ENCODE measurements around the gene HBM.

DNA sequence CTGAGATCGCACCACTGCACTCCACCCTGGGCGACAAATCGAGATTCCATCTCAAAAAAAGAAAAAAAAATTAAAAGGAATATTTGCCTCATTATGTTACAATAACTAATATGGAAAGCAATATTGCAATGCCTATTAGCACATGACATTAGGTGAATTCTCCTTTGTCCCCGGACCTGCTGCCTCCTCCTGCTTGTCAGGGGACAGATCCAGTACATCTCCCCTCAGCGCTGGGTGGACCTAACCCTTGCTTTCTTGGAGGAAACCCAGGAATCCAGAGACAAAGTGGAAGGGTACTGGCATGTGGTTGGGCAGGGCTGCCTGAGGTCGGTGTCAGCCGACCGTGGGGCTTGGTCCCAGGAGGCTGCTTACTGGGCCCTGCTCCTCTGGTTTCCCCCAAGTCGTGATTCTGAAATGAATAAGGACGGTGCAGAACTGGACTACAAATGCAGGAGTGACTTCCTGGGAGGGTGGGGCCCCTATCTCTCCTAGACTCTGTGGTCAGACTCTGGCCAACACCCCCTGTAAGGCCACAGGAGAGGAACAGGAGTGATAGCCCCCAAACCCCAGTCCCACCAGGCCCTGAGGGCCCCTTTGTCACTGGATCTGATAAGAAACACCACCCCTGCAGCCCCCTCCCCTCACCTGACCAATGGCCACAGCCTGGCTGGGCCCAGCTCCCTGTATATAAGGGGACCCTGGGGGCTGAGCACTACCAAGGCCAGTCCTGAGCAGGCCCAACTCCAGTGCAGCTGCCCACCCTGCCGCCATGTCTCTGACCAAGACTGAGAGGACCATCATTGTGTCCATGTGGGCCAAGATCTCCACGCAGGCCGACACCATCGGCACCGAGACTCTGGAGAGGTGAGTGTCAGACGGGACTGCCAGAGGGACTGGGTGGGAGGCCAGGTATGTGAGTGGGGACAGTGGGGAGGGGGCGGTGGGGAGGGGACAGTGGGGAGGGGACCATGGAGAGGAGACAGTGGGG is 13.3 kb upstream of the HBM start, which contains the start of gene HBZ:
- no peak for TF ChIP-seq NFRKB (IDR thresholded peaks at IDR 0.05)
- TF ChIP-seq TARDBP (IDR thresholded peaks at IDR 0.05) = no peak
